H1 (cell line): ENCODE data around the gene SLC8A1. TPM values are rescaled to one million over a fixed set of nuclear protein-coding genes. Genes with fewer than 3 reads are reported as not detected.

Experiments
- GABPA ChIP-seq: IDR thresholded peaks from 2 replicates; pipeline ENCODE4 v1.6.1; 2011; ENCODE audit warnings: mild to moderate bottlenecking, low read length, moderate library complexity, borderline replicate concordance; ENCODE audit not compliant: insufficient read depth
- RFX5 ChIP-seq: IDR thresholded peaks from 2 replicates; pipeline ENCODE4 v1.6.1; 2011; ENCODE audit warnings: low read depth, low read length, improper control_type of control experiment, borderline replicate concordance
- SIX5 ChIP-seq: IDR thresholded peaks from 2 replicates; pipeline ENCODE4 v1.6.1; 2011; ENCODE audit warnings: mild to moderate bottlenecking, low read depth, low read length
- SP2 ChIP-seq: IDR thresholded peaks from 2 replicates; pipeline ENCODE4 v1.6.1; 2012; ENCODE audit warnings: mild to moderate bottlenecking, low read length, inconsistent platforms
- SRF ChIP-seq: IDR thresholded peaks from 2 replicates; pipeline ENCODE4 v1.6.1; 2011; ENCODE audit warnings: mild to moderate bottlenecking, low read depth, low read length, moderate library complexity
- polyA plus RNA-seq, 7 experiments: library from polyadenylated mRNA; depleted of rRNA in 3 of 7; stranded (reverse) in 5 of 7; unstranded in 2 of 7; fragments of >200 nt in 5 of 7; fragments of 200-250 nt in 2 of 7; gene quantifications; 1 replicate in 5 of 7; 2 replicates in 1 of 7; 4 replicates in 1 of 7; pipeline versions ENCODE4 v1.2.1 to v1.2.3, GENCODE V29; 2011 to 2013; ENCODE audit warnings: missing spikeins in 2 of 7, mixed read lengths in 2 of 7
- total RNA-seq: library from RNA; stranded (reverse); fragmentation: NEBNext Ultra II Directional; extraction: Animal tissue kit (Norgen Biotek cat#: 25700); gene quantifications from 2 replicates; pipeline ENCODE4 v1.2.1, GENCODE V29; 2021

SLC8A1 gene
- total and polyA plus RNA-seq, 2 of the 8 experiments (the other 6 are each of a cell fraction or from before 2014, with no cell fraction given): 0.68 to 3.6 TPM

DNA sequence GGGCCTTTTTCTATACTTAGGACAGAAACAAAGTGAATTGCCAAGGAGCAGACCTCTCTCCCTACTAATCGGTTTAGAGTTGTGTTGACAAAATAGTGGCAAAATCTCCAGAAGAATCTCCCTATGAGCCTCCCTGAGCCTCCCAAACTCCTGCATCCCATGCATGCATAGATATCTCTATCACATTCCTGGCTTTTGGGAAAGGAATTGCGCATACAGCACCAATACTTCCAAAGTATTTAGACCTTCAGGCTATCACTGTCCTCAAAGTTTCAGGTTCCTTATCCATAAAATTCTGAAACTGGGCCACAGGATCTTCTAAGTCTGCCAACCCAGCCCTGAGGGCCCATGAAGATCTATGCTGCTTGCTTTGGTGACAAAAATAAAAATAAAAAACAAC is 152.1 kb downstream of the SLC8A1 start (continued):
- TF ChIP-seq RFX5 (no peak), SP2 (no peak), GABPA (no peak), SRF (no peak), SIX5 (no peak)
